ENCODE results near the gene ZNF469. TPM values are rescaled to one million over a fixed set of nuclear protein-coding genes. Genes with fewer than 3 reads are reported as not detected.

ZNF469 gene
- total RNA-seq, 4 donors from 2014 or later = 0.74 to 10.9 (median 0.93) TPM

DNA sequence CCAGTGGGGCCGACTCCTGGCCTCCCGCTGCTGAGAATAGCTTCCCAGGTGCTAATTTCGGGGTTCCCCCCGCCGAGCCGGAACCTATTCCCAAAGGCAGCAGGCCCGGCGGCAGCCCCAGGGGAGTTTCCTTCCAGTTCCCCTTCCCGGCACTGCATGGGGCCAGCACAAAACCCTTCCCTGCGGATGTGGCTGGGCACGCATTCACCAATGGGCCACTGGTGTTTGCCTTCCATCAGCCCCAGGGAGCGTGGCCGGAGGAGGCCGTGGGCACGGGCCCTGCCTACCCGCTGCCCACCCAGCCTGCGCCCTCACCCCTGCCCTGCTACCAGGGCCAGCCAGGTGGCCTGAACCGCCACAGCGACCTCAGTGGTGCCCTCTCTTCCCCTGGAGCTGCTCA lies 45.4 kb downstream of the ZNF469 start:
- ATAC-seq (ENCODE audit: low FRiP score) (no peak), DNase-seq (ENCODE audit: low spot score) (no peak)
- TF ChIP-seq, protein P1, sequence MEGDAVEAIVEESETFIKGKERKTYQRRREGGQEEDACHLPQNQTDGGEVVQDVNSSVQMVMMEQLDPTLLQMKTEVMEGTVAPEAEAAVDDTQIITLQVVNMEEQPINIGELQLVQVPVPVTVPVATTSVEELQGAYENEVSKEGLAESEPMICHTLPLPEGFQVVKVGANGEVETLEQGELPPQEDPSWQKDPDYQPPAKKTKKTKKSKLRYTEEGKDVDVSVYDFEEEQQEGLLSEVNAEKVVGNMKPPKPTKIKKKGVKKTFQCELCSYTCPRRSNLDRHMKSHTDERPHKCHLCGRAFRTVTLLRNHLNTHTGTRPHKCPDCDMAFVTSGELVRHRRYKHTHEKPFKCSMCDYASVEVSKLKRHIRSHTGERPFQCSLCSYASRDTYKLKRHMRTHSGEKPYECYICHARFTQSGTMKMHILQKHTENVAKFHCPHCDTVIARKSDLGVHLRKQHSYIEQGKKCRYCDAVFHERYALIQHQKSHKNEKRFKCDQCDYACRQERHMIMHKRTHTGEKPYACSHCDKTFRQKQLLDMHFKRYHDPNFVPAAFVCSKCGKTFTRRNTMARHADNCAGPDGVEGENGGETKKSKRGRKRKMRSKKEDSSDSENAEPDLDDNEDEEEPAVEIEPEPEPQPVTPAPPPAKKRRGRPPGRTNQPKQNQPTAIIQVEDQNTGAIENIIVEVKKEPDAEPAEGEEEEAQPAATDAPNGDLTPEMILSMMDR (IDR thresholded peaks at IDR 0.05) = no peak

DNA sequence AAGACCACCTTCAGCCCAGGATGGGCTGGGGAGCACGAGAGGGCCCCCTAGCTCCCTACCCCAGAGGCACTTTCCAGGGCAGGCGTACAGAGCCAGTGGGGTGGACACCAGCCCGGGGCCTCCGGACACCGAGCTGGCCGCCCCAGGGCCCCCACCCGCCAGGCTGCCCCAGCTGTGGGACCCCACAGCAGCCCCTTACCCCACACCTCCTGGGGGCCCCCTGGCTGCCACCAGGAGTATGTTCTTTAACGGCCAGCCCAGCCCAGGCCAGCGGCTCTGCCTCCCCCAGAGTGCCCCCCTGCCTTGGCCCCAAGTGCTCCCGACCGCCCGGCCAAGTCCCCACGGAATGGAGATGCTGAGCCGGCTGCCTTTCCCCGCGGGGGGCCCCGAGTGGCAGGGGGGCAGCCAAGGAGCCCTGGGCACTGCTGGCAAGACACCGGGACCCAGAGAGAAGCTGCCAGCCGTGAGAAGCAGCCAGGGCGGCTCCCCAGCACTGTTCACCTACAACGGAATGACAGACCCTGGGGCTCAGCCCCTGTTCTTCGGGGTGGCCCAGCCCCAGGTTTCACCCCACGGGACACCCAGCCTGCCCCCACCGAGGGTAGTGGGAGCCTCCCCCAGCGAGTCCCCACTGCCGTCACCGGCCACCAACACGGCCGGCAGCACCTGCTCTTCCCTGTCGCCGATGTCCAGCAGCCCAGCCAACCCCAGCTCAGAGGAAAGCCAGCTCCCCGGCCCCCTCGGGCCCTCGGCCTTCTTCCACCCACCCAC lies 46.0 kb downstream of the ZNF469 start:
- TF ChIP-seq, protein P1 (IDR thresholded peaks at IDR 0.05) = no peak
- DNase-seq (ENCODE audit: low spot score) = no peak
- no peak for ATAC-seq (ENCODE audit: low FRiP score)

DNA sequence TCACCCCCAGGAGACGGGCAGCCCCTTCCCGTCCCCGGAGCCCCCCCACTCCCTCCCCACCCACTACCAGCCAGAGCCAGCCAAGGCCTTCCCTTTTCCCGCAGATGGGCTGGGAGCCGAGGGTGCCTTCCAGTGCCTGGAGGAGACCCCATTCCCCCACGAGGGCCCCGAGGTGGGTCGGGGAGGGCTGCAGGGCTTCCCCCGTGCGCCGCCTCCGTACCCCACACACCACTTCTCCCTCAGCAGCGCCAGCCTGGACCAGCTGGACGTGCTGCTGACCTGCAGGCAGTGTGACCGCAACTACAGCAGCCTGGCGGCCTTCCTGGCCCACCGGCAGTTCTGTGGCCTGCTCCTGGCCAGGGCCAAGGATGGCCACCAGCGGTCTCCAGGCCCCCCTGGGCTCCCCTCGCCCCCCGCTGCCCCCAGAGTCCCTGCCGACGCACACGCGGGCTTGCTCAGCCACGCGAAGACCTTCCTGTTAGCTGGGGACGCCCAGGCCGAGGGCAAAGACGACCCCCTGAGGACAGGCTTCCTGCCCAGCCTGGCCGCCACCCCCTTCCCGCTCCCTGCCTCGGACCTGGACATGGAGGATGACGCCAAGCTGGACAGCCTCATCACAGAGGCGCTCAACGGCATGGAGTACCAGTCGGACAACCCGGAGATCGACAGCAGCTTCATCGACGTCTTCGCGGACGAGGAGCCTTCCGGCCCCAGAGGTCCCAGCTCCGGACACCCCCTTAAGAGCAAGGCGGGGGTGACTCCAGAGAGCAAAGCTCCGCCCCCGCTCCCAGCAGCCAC lies 46.8 kb downstream of the ZNF469 start:
- TF ChIP-seq, protein P1 (IDR thresholded peaks at IDR 0.05) = no peak
- ATAC-seq (ENCODE audit: low FRiP score) = no peak

DNA sequence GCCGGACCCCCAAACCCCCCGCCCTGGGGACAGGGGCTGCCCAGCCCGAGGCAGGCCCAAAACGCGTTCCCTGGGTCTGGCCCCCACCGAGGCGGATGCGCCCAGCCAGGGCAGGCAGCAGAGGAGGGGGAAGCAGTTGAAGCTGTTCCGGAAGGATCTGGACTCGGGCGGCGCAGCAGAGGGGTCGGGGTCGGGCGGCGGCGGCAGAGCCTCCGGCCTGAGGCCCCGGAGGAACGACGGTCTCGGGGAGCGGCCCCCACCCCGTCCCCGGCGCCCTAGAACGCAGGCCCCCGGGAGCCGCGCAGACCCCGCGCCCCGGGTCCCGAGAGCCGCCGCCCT lies 47.4 kb downstream of the ZNF469 start:
- DNase-seq (ENCODE audit: low spot score) = no peak
- ATAC-seq (ENCODE audit: low FRiP score) = no peak
- TF ChIP-seq, protein P1 (IDR thresholded peaks at IDR 0.05) = no peak

More for the DNA sequence above, 46.8 kb downstream of the ZNF469 start:
- DNase-seq (ENCODE audit: low spot score) = no peak

DNA sequence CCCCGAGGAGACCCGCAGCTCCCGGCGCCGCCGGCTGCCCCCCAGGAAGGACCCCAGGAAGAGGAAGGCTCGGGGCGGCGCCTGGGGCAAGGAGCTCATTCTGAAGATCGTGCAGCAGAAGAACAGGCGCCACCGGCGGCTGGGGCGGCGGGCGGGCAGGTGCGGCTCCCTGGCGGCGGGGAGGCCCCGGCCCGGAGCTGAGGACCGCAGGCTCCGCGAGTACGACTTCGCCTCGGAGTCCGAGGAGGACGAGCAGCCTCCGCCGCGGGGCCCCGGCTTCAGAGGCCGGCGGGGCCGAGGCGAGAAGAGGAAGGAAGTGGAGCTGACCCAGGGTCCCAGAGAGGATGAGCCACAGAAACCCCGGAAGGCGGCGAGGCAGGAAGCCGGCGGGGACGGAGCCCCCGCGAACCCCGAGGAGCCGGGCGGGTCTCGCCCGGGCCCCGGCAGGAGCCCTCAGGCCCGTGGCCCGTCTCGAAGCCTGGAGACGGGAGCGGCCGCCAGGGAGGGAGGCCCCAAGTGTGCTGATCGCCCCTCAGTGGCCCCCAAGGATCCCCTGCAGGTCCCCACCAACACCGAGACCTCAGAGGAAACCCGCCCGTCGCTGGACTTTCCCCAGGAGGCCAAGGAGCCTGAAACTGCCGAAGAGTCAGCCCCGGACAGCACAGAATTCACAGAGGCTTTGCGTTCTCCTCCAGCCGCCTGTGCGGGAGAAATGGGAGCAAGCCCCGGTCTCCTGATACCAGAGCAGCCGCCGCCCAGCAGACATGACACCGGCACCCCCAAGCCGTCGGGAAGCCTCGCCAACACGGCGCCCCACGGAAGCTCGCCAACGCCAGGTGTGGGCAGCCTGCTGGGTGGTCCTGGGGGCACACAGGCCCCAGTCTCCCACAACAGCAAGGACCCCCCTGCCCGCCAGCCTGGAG lies 48.0 kb downstream of the ZNF469 start:
- no peak for DNase-seq (ENCODE audit: low spot score)
- peak; percentile 21 for ATAC-seq (ENCODE audit: low FRiP score)
- TF ChIP-seq, protein P1 (IDR thresholded peaks at IDR 0.05) = no peak

DNA sequence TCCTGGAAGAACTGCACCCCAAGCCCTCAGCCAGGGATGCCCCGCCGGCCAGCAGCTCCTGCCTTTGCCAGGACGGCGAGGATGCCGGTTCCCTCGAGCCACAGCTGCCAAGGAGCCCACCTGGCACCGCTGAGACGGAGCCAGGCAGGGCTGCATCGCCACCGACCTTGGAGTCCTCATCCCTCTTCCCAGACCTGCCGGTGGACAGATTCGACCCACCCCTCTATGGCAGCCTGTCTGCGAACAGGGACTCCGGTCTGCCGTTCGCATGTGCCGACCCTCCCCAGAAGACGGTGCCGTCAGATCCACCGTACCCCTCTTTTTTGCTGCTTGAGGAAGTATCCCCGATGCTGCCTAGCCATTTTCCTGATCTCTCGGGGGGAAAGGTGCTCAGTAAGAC lies 48.9 kb downstream of the ZNF469 start:
- ATAC-seq (ENCODE audit: low FRiP score) (no peak), DNase-seq (ENCODE audit: low spot score) (no peak)
- TF ChIP-seq, protein P1 (IDR thresholded peaks at IDR 0.05) = no peak

Measured in omental fat pad (tissue), 4 donors.